Ectodermal cell (in vitro differentiated cells): Measurements from ENCODE around the gene ADAM15. TPM values are rescaled to one million over a fixed set of nuclear protein-coding genes. Genes with fewer than 3 reads are reported as not detected.

Experiments
- H3K27ac ChIP-seq: 2 replicates; pipeline ENCODE4 v1.7.0; 2013; ENCODE audit warnings: mild to moderate bottlenecking, low read depth, low read length; ENCODE audit not compliant: insufficient read depth, poor library complexity, severe bottlenecking
- H3K27me3 ChIP-seq: 2 replicates; pipeline ENCODE4 v1.7.0; 2013; ENCODE audit warnings: mild to moderate bottlenecking, low read length; ENCODE audit not compliant: insufficient read depth, control insufficient read depth, poor library complexity, severe bottlenecking
- H3K36me3 ChIP-seq: one replicate; pipeline ENCODE4 v1.7.0; 2013; ENCODE audit warnings: low read length; ENCODE audit not compliant: control insufficient read depth, insufficient read depth
- H3K4me1 ChIP-seq: one replicate; pipeline ENCODE4 v1.7.0; 2013; ENCODE audit warnings: low read length; ENCODE audit not compliant: control insufficient read depth, insufficient read depth
- H3K4me3 ChIP-seq: 2 replicates; pipeline ENCODE4 v1.7.0; 2013; ENCODE audit warnings: low read depth, low read length, control low read depth; ENCODE audit not compliant: insufficient read depth
- H3K9me3 ChIP-seq: 2 replicates; pipeline ENCODE4 v1.7.0; 2013; ENCODE audit warnings: mild to moderate bottlenecking, low read length, moderate library complexity; ENCODE audit not compliant: control insufficient read depth
- WGBS, 2 experiments: methylation state at CpG; one replicate each; pipeline ENCODE4 v1.1.7; 2013; ENCODE audit warnings: missing lambda C conversion rate in 2 of 2; 5-methylcytosine and 5-hydroxymethylcytosine counted together
- polyA plus RNA-seq, 4 experiments: library from polyadenylated mRNA; stranded (reverse); fragments of 50-300 nt; gene quantifications; one replicate each; pipeline ENCODE4 v1.2.3, GENCODE V29; 2013

ADAM15 gene
- polyA plus RNA-seq (2013, experiment 1 of 4) = 34.7 TPM
- 31.6 TPM for polyA plus RNA-seq (2013, experiment 2 of 4)
- polyA plus RNA-seq (2013, experiment 3 of 4) = 21.0 TPM
- 22.3 TPM for polyA plus RNA-seq (2013, experiment 4 of 4)

DNA sequence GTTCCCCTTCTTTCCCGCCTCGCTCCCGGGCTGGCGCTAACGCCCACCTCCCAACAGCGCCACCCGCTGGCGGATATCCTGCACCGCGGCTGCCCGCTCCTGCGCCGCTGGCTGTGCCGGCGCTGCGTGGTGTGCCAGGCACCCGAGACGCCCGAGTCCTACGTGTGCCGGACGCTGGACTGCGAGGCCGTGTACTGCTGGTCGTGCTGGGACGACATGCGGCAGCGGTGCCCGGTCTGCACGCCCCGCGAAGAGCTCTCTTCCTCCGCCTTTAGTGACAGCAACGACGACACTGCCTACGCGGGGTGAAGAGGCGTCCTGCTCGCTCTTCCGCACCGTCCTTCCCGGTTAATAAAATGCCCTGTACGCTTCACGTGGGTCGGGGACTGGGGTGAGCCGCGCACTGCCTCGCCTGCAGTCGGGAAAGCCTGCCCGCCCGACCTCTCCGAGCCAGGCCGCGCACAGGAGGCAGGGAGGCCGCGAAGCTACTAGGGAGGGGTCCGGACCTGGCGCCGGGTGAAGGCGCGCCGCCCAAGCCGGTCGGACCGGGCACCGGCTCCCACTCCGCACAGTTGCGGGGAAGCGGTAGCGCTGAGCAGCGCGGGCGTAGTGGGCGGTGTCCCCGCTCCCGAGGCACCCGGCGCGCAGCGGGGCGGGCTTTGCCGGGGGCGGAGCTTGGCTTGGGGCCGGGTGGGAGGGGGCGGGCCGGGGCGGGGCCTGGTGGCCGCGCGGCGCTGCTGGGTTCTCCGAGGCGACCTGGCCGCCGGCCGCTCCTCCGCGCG lies at the start of gene ADAM15:
Gene ADAM15, plus strand, starts transcription at position 757 of the 782 bp plus-strand sequence. CDS start 71 bp downstream, outside the sequence.
- Histone ChIP-seq H3K4me1 (peaks cover 25% of the 10 kb centered on the region), H3K27ac (peak within 1 kb of the TSS; percentile 74), H3K9me3 (no peaks in the 10 kb centered on the region), H3K27me3 (peaks cover 22% of the 10 kb centered on the region), H3K36me3 (no peaks in the 10 kb centered on the region), H3K4me3 (peak within 1 kb of the TSS; percentile 74)
- WGBS, 2 experiments = 0% methylated on average over 99 of the region's 99 CpGs

DNA sequence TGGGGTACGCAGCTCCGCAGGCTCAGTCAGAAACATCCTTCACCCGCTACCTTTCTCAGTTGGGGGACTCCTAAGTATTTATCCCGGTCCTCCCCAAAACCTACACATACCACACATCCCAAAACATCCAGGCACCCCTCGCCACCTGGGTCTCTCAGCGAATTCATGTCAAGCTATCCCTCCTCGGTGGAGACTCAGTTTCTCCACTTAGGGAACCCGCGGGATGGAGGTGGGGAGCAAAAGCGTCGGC lies 49.8 kb upstream of the ADAM15 start:
- Histone ChIP-seq H3K4me3 (peak overlapping the region; percentile 55), H3K27ac (peak overlapping the region; percentile 80), H3K36me3 (no peaks in the 10 kb centered on the region), H3K27me3 (no peaks in the 10 kb centered on the region), H3K4me1 (peaks cover 10% of the 10 kb centered on the region), H3K9me3 (no peaks in the 10 kb centered on the region)
- 1% methylated on average over 11 of the region's 11 CpGs for WGBS, 2 experiments

DNA sequence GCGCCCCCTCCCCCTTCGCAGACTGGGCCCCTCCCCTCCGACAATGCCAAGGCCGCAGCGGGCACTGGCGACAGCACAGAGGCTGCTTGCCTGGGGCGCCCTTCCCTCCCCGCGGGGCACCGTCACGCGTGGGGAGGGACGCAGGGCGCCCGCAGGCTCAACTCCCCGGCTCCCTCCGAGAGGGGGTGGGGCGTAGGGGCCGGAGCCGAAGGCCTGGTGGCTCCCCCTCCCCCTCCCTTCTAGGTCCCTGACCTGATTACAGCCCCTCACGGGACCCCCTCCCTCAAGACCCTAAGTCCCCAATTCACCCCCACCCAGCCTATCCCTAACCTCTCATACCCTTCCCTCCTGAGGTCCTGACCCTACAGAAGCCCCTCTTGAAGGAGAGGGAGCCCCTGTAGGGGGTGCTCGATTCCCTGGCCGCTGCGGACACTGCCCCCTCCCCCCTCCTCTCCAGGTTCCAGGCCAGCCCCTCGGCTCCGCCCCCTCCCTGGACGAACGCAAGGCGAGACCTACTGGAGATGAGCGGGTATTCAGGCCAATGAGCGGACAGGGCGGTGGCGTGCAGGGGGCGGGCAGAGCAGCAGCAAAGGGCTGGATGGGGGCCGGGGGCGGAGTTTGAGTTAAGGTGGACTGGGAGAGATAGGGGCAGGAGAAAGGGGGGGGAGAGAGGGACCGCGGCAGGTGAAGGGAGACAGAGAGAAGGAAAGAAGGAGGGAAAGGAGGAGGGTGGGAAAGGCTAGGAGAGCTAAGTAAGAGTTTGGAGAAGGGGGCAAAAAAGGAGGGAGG lies 49.2 kb upstream of the ADAM15 start:
- Histone ChIP-seq H3K27ac (peak overlapping the region; percentile 80), H3K36me3 (no peaks in the 10 kb centered on the region), H3K4me3 (peak overlapping the region; percentile 55), H3K27me3 (no peaks in the 10 kb centered on the region), H3K9me3 (no peaks in the 10 kb centered on the region), H3K4me1 (peaks cover 10% of the 10 kb centered on the region)
- 0% methylated on average over 38 of the region's 38 CpGs for WGBS, 2 experiments

GRCh38 chr1:155002464-155003226 lies 48.5 kb upstream of the ADAM15 start, which contains the start of gene ZBTB7B:
Gene ZBTB7B, plus strand, starts transcription at chr1:155002802. Its CDS starts 11,859 bp downstream, at chr1:155014661.
- WGBS, 2 experiments = 1% methylated on average over 31 of the region's 35 CpGs
- H3K36me3 ChIP-seq = no peaks in the 10 kb centered on the region
- peaks cover 10% of the 10 kb centered on the region for H3K4me1 ChIP-seq
- no peaks in the 10 kb centered on the region for H3K27me3 ChIP-seq
- H3K4me3 ChIP-seq = peak within 1 kb of the TSS; percentile 57
- H3K9me3 ChIP-seq = no peaks in the 10 kb centered on the region
- peak within 1 kb of the TSS; percentile 80 for H3K27ac ChIP-seq

DNA sequence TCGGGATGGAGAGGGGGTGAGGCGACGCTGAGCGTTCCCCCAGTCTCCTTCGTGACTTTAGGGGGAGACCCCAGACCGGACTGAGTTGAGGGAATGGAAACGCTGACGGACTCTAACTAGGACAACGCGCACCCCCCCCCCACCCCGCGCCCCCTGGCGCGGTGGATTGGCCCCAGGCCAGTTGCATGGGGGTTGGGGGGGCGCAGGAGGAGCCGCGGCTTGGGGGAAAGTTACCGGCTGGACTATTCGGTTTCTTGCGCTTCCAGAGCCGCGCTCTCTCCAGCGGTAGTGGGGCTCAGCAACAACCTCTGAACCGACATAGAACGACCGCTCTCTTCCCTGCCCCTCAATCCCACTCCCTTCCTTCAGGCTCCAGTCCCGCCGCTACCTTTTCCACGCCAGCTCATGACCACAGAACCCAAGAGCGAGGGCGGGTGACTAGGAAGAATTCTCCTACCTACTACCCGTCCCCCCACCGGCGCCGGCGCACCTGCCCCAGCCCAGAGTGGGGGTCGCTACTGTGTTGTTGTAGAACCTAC lies 47.8 kb upstream of the ADAM15 start:
- Histone ChIP-seq H3K27ac (no peak overlapping the region), H3K36me3 (no peaks in the 10 kb centered on the region), H3K9me3 (no peaks in the 10 kb centered on the region), H3K4me3 (peak overlapping the region; percentile 57), H3K27me3 (no peaks in the 10 kb centered on the region), H3K4me1 (peaks cover 14% of the 10 kb centered on the region)
- 0% methylated on average over 37 of the region's 37 CpGs for WGBS, 2 experiments

- 1% methylated on average over 34 of the region's 34 CpGs for WGBS, 2 experiments
- Histone ChIP-seq H3K4me1 (peaks cover 20% of the 10 kb centered on the region), H3K9me3 (no peaks in the 10 kb centered on the region), H3K27me3 (no peaks in the 10 kb centered on the region), H3K36me3 (no peaks in the 10 kb centered on the region), H3K4me3 (peak overlapping the region; percentile 57), H3K27ac (no peak overlapping the region)
Observed at GRCh38 chr1:155003766-155004351, 47.3 kb upstream of the ADAM15 start.

GRCh38 chr1:155004352-155005075 lies 46.6 kb upstream of the ADAM15 start:
- peaks cover 25% of the 10 kb centered on the region for H3K4me1 ChIP-seq
- peak overlapping the region; percentile 8 for H3K27ac ChIP-seq

DNA sequence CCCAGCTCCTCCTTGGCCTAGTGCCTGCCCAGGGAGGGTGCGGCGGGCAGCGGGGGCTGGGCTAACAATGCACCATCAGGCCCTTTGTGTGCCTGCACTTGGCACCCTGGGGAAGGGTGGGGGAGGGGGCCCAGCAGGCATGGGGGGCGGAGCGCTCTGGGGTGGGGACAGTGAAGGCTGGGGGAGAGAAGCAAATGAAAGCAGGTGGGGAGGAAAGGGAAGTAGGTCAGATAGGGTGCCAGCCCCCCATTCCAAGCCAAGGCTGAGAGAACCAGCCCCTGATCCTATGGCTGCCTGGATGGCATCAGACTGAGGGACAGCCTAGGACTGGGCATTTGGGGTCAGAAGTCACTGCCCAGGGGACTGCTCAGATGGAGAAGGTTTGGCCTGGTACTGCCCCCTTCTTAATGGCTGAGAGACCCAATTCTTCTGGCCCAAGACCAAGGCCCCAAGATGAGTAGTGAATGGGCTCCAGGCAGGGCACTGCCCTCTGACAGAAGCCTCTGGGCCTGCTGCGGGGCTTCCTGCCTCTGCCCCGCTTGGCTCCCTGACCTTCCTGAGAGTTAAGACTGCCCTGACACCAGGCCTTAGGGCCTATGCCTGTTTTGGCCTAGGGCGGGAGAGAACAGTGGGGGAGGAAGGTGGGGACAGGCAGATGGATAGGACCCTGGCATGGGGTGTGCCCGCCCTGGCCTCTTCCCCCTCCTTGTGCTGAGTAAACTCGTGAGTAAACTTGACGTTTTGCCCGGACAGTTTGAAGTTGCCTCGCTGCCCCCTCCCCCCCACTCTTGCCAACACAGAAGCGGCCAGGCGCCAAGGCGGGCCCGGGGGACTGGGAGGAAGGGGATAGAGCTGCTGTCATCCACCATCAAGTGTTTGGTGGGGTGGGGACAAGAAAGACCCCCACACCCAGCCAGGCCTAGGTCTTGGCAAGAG lies 45.8 kb upstream of the ADAM15 start:
- H3K36me3 ChIP-seq = no peaks in the 10 kb centered on the region

More at GRCh38 chr1:155004352-155005075, 46.6 kb upstream of the ADAM15 start:
- H3K4me3 ChIP-seq = peak overlapping the region; percentile 57
- no peaks in the 10 kb centered on the region for H3K36me3 ChIP-seq
- H3K27me3 ChIP-seq = no peaks in the 10 kb centered on the region
- 51 to 53% methylated on average over 4 to 5 of the region's 5 CpGs for WGBS, 2 experiments
- H3K9me3 ChIP-seq = no peaks in the 10 kb centered on the region

More for the DNA sequence above, 45.8 kb upstream of the ADAM15 start:
- 82 to 84% methylated on average over 17 of the region's 17 CpGs for WGBS, 2 experiments
- Histone ChIP-seq H3K4me3 (no peak overlapping the region), H3K27me3 (no peaks in the 10 kb centered on the region), H3K9me3 (no peaks in the 10 kb centered on the region), H3K4me1 (peaks cover 26% of the 10 kb centered on the region), H3K27ac (no peak overlapping the region)
